Endothelial cell of umbilical vein (primary cell): ENCODE results near the gene S100Z. TPM values are rescaled to one million over a fixed set of nuclear protein-coding genes. Genes with fewer than 3 reads are reported as not detected.
A peak's percentile ranks its signal among the peaks of the same experiment; 100 is the strongest.
"Not testable (repeated sequence)": the region's sequence is repeated elsewhere in the genome, so short reads cannot be mapped to it uniquely, and the experiment has no call there.

Experiments
- BruUV-seq: library from RNA; stranded (reverse); fragments of 400-500 nt; replicated peaks from 2 replicates; lab custom pipeline; 2021; lab: Mats Ljungman, UMichigan
- CTCF ChIA-PET: fragments of 300-600, 350-600 bp; sonication (Branson Sonifier 250); formaldehyde crosslinking; loops from one replicate; lab custom pipeline; 2021; ENCODE audit warnings: antibody characterized with exemption, inconsistent platforms; lab: Charles Lee
- POLR2A ChIA-PET: fragments of 300-600, 350-600 bp; sonication (Branson Sonifier 250); formaldehyde crosslinking; loops from one replicate; lab custom pipeline; 2021; ENCODE audit warnings: antibody characterized with exemption, inconsistent platforms; lab: Charles Lee
- DNase-seq: peaks from one replicate; pipeline ENCODE4 v3.0.0-alpha.2; 2011; ENCODE audit warnings: low read depth, low spot score
- FAIRE-seq: peaks from 2 replicates; lab custom pipeline; 2011; peaks lifted over from hg19 to GRCh38; lab: Jason Lieb, UNC
- H2AFZ ChIP-seq: 2 replicates; pipeline ENCODE4 v1.6.0; 2012; ENCODE audit warnings: low read depth, low read length, control low read depth, inconsistent platforms
- H3K27ac ChIP-seq: 2 replicates; pipeline ENCODE4 v1.5.1; 2011; ENCODE audit warnings: low read depth, mild to moderate bottlenecking, control low read depth, low read length, moderate library complexity; ENCODE audit not compliant: insufficient read depth
- H3K27me3 ChIP-seq, 2 experiments: 2 replicates each; pipeline versions ENCODE4 v1.6.0 to v1.6.1; 2011; ENCODE audit warnings: low read length in 2 of 2, mixed read lengths in 1 of 2; ENCODE audit not compliant: control insufficient read depth in 2 of 2, insufficient read depth in 2 of 2
- H3K36me3 ChIP-seq, 2 experiments: 2 replicates in 1 of 2; 3 replicates in 1 of 2; pipeline ENCODE4 v1.5.1; 2011; ENCODE audit warnings: low read length in 2 of 2, mild to moderate bottlenecking in 1 of 2, moderate library complexity in 1 of 2; ENCODE audit not compliant: control insufficient read depth in 2 of 2, insufficient read depth in 2 of 2; ENCODE audit errors: extremely low read depth in 1 of 2
- H3K4me1 ChIP-seq: 3 replicates; pipeline ENCODE4 v1.5.1; 2011; ENCODE audit warnings: mild to moderate bottlenecking, low read length; ENCODE audit not compliant: control insufficient read depth, insufficient read depth; ENCODE audit errors: extremely low read depth
- H3K4me2 ChIP-seq: 2 replicates; pipeline ENCODE4 v1.6.1; 2011; ENCODE audit warnings: low read length, control low read depth, mixed read lengths; ENCODE audit not compliant: insufficient read depth
- H3K4me3 ChIP-seq, 3 experiments: fragments of 200-600 bp in 1 of 3; sonication (generic), shearing (Covaris generic) in 1 of 3; replicated peaks in 1 of 3; 2 replicates each; pipeline ENCODE4 v1.5.1; 2011 to 2016; ENCODE audit warnings: control low read depth in 3 of 3, low read length in 3 of 3, mild to moderate bottlenecking in 2 of 3, inconsistent platforms in 1 of 3, low read depth in 1 of 3, moderate library complexity in 1 of 3; ENCODE audit not compliant: insufficient read depth in 1 of 3
- H3K79me2 ChIP-seq: 2 replicates; pipeline ENCODE4 v1.6.0; 2012; ENCODE audit warnings: low read length, inconsistent platforms; ENCODE audit not compliant: control insufficient read depth, insufficient read depth
- H3K9ac ChIP-seq: replicated peaks from 2 replicates; pipeline ENCODE3; 2011; ENCODE audit warnings: low read length, control low read depth; ENCODE audit not compliant: insufficient read depth; ENCODE audit errors: extremely low read depth
- H3K9me1 ChIP-seq: replicated peaks from 3 replicates; pipeline ENCODE4 v1.6.0; 2011; ENCODE audit warnings: mild to moderate bottlenecking, low read length; ENCODE audit not compliant: control insufficient read depth, insufficient read depth; ENCODE audit errors: extremely low read depth
- H3K9me3 ChIP-seq: replicated peaks from 2 replicates; pipeline ENCODE4 v1.5.1; 2012; ENCODE audit warnings: low read length, inconsistent platforms; ENCODE audit not compliant: control insufficient read depth, insufficient read depth
- H4K20me1 ChIP-seq: replicated peaks from 2 replicates; pipeline ENCODE3; 2011; ENCODE audit warnings: mild to moderate bottlenecking, low read length; ENCODE audit not compliant: control insufficient read depth, insufficient read depth; ENCODE audit errors: extremely low read depth
- CTCF ChIP-seq, 2 donors: IDR thresholded peaks; 1 replicate in 1 of 2; 2 replicates in 1 of 2; pipeline ENCODE4 v1.5.1; 2011; ENCODE audit warnings: low read length in 2 of 2, mild to moderate bottlenecking in 2 of 2, moderate library complexity in 2 of 2, control low read depth in 1 of 2, inconsistent platforms in 1 of 2, low read depth in 1 of 2; ENCODE audit not compliant: insufficient read depth in 1 of 2; ENCODE audit errors: extremely low read depth in 1 of 2
- FOS ChIP-seq: IDR thresholded peaks from 2 replicates; pipeline ENCODE4 v1.6.1; 2011; ENCODE audit warnings: mild to moderate bottlenecking, low read length, moderate library complexity, borderline replicate concordance; ENCODE audit not compliant: insufficient read depth
- MAX ChIP-seq: IDR thresholded peaks from 2 replicates; pipeline ENCODE4 v1.6.1; 2011; ENCODE audit not compliant: insufficient read depth, insufficient read length
- MYC ChIP-seq: IDR thresholded peaks from one replicate; pipeline ENCODE4 v1.6.1; 2011; ENCODE audit warnings: mild to moderate bottlenecking, low read depth, low read length
- POLR2AphosphoS5 ChIP-seq: IDR thresholded peaks from 2 replicates; pipeline ENCODE4 v1.6.1; 2012; ENCODE audit warnings: low read depth, mild to moderate bottlenecking, control low read depth, low read length, moderate library complexity; ENCODE audit not compliant: insufficient read depth
- dilution Hi-C: fragments of 300-500 bp; cut with MboI; formaldehyde crosslinking; loops from one replicate; pipeline ENCODE4 v1.15.0; 2019; ENCODE audit warnings: low sequenced_read_pairs; ENCODE audit not compliant: extremely low pct_ligation_motif_present
- intact Hi-C: fragments of 100-400 bp; cut with micrococcal nuclease; formaldehyde crosslinking; loops from one replicate; pipeline ENCODE4 v1.10.0; 2022
- polyA plus RNA-seq, 4 experiments: library from polyadenylated mRNA; depleted of rRNA in 3 of 4; stranded (reverse) in 3 of 4; unstranded in 1 of 4; fragments of >200 nt; gene quantifications; 2 replicates each; pipeline versions ENCODE4 v1.2.1 to v1.2.3, GENCODE V29; 2011 to 2012; ENCODE audit warnings: missing spikeins in 1 of 4
- total RNA-seq: library from RNA; stranded (reverse); gene quantifications from 2 replicates; pipeline ENCODE4 v1.2.3, GENCODE V29; 2021

Gene S100Z
- total and polyA plus RNA-seq, 2 donors (not counting 3 experiments of a cell fraction or from before 2014, with no cell fraction given), result not detected

- H3K27me3 ChIP-seq, H3K4me3 ChIP-seq, H3K4me2 ChIP-seq, H3K9me1 ChIP-seq, H3K9ac ChIP-seq, DNase-seq, intact Hi-C loops, POLR2A ChIA-PET, BruUV-seq, H3K36me3 ChIP-seq, H2AFZ ChIP-seq, dilution Hi-C loops, H4K20me1 ChIP-seq, H3K27ac ChIP-seq, H3K9me3 ChIP-seq, FAIRE-seq, H3K4me1 ChIP-seq: not testable (repeated sequence)
- H3K79me2 ChIP-seq, result peaks cover 39% of the 10 kb centered on the region
- CTCF ChIA-PET, result interaction anchor here (1.8 to 3.1 kb wide), 2 partner anchors 19 to 52 kb away, joined by 4 to 12 read pairs; no protein-coding TSS in a partner anchor
Observed at GRCh38 chr5:76826416-76826815, 23.4 kb upstream of the S100Z start.

- intact Hi-C loops, result loop anchor here (1.0 kb wide), 1 partner anchor 40 kb away; no protein-coding TSS in a partner anchor
- TF ChIP-seq MYC (no peak), CTCF (IDR thresholded peaks at IDR 0.05; ENCODE audit: extremely low read depth in 1 of 2, insufficient read depth in 1 of 2, low read depth in 1 of 2, low read length in 2 of 2) (no peak), MAX (no peak), FOS (no peak), POLR2AphosphoS5 (peak; percentile 56)
- BruUV-seq, result no TSS peak
Observed at GRCh38 chr5:76831110-76831452, 18.7 kb upstream of the S100Z start.

More at GRCh38 chr5:76831110-76831452, 18.7 kb upstream of the S100Z start:
- no peak overlapping the region for H3K4me3 ChIP-seq
- no peaks in the 10 kb centered on the region for H3K9me1 ChIP-seq
- H4K20me1 ChIP-seq, result no peaks in the 10 kb centered on the region
- H3K36me3 ChIP-seq, result peaks cover 5 to 9% of the 10 kb centered on the region in 2 experiments
- no peak overlapping the region for H3K4me2 ChIP-seq
- no peak overlapping the region for H3K9ac ChIP-seq
- dilution Hi-C loops, result no loop called here
- CTCF ChIA-PET, result interaction anchor here (0.8 to 2.0 kb wide), 3 partner anchors 11 to 56 kb away, joined by 3 to 7 read pairs (median 4); no protein-coding TSS in a partner anchor
- no peak overlapping the region for H2AFZ ChIP-seq
- H3K4me1 ChIP-seq, result peaks cover 13% of the 10 kb centered on the region
- peak; percentile 81 for FAIRE-seq
- no peaks in the 10 kb centered on the region for H3K9me3 ChIP-seq
- H3K79me2 ChIP-seq, result peaks cover 14% of the 10 kb centered on the region
- no peaks in the 10 kb centered on the region for H3K27me3 ChIP-seq
- H3K27ac ChIP-seq, result peak overlapping the region; percentile 82
- POLR2A ChIA-PET, result interaction anchor here (0.6 kb wide), 1 partner anchor 167 kb away, joined by 3 read pairs; no protein-coding TSS in a partner anchor
- peak; percentile 89 for DNase-seq
